Hepatocyte (in vitro differentiated cells): ENCODE results near the gene GRIN2C.

Source experiments
- CTCF ChIP-seq: fragments of 200-600 bp; sonication (generic); IDR thresholded peaks from 2 replicates; pipeline ENCODE4 v1.5.1; 2016; ENCODE audit warnings: antibody characterized with exemption, mild to moderate bottlenecking; ENCODE audit not compliant: poor library complexity
- EZH2phosphoT487 ChIP-seq: fragments of 200-600 bp; sonication (generic); IDR thresholded peaks from one replicate; pipeline ENCODE4 v1.6.1; 2018; ENCODE audit warnings: antibody characterized with exemption, mild to moderate bottlenecking, low read depth, moderate library complexity; ENCODE audit not compliant: unreplicated experiment, severe bottlenecking

DNA sequence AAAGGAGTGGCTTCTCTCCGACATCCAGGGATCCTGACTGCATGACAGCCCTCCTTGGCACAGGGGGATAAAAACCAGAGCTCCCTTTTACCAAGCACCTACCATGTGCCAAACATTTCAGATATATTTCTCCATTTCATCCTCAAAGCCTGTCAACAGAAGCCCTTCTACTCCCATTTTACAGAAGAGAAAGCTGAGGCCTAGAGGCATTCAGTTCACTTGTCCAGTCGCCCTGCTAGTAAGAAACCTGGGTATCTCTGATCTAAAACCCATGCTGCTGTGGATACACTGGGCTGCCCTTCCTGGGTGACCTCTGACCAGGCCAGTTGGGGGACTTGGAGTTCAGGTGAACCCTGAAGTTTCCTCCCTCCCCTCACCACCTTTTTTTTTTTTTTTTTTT is 19.0 kb upstream of the GRIN2C start:
- TF ChIP-seq CTCF (no peak), EZH2phosphoT487 (no peak)
